Lung (tissue), 12 donors: ENCODE data around the gene GRIN3B. TPM values are rescaled to one million over a fixed set of nuclear protein-coding genes. Genes with fewer than 3 reads are reported as not detected.
A peak's percentile ranks its signal among the peaks of the same experiment; 100 is the strongest.

Source experiments
- ATAC-seq: fragments of 200-7000 bp; cut with Tn5 transposase; one replicate; pipeline ENCODE4 v1.9.1; 2020; ENCODE audit warnings: moderate number of reproducible peaks; ENCODE audit not compliant: insufficient read depth, low FRiP score
- DNase-seq, 3 donors: peaks; one replicate each; pipeline ENCODE4 v3.0.0-alpha.2; 2013 to 2017
- H3K27ac ChIP-seq, 2 donors: one replicate each; pipeline ENCODE4 v1.5.1; 2013; ENCODE audit warnings: mild to moderate bottlenecking in 2 of 2, moderate library complexity in 2 of 2, control low read depth in 1 of 2, inconsistent platforms in 1 of 2, low read depth in 1 of 2, low read length in 1 of 2
- H3K27me3 ChIP-seq, 3 donors: one replicate each; pipeline ENCODE4 v1.5.1; 2013; ENCODE audit warnings: low read length in 2 of 3; ENCODE audit not compliant: control insufficient read depth in 3 of 3, insufficient read depth in 3 of 3
- H3K36me3 ChIP-seq, 4 donors: one replicate each; pipeline ENCODE4 v1.5.1; 2013; ENCODE audit warnings: low read length in 4 of 4, mild to moderate bottlenecking in 1 of 4, moderate library complexity in 1 of 4; ENCODE audit not compliant: control insufficient read depth in 4 of 4, insufficient read depth in 4 of 4
- H3K4me1 ChIP-seq, 5 donors: one replicate each; pipeline ENCODE4 v1.5.1; 2013; ENCODE audit warnings: low read length in 5 of 5, mild to moderate bottlenecking in 2 of 5, moderate library complexity in 1 of 5; ENCODE audit not compliant: control insufficient read depth in 5 of 5, insufficient read depth in 5 of 5
- H3K4me3 ChIP-seq: one replicate; pipeline ENCODE4 v1.5.1; 2013; ENCODE audit warnings: mild to moderate bottlenecking, control low read depth, moderate library complexity
- H3K9ac ChIP-seq, 2 donors: one replicate each; pipeline ENCODE4 v1.5.1; 2013; ENCODE audit warnings: low read length in 2 of 2, control low read depth in 1 of 2; ENCODE audit not compliant: insufficient read depth in 1 of 2
- H3K9me3 ChIP-seq, 4 donors: one replicate each; pipeline ENCODE4 v1.5.1; 2013; ENCODE audit warnings: low read length in 3 of 4, mild to moderate bottlenecking in 1 of 4, moderate library complexity in 1 of 4; ENCODE audit not compliant: control insufficient read depth in 4 of 4, insufficient read depth in 3 of 4
- WGBS, 2 donors: extraction: QIAGEN DNeasy Blood & Tissue Kit; methylation state at CpG; one replicate each; pipeline ENCODE4 v1.1.7; 2013; 5-methylcytosine and 5-hydroxymethylcytosine counted together
- polyA plus RNA-seq, 2 donors: library from polyadenylated mRNA; stranded (reverse); fragments of 200-250 nt; gene quantifications; one replicate each; pipeline ENCODE4 v1.2.1, GENCODE V29; 2013
- total RNA-seq, 2 donors: library from RNA; depleted of rRNA in 1 of 2; stranded (reverse); fragments of >200 nt in 1 of 2; gene quantifications; one replicate each; pipeline ENCODE4 v1.2.1, GENCODE V29; 2014 to 2021
- TF ChIP-seq, protein P1 (sequence below): IDR thresholded peaks from 2 replicates; pipeline ENCODE4 v1.5.1; 2012; ENCODE audit warnings: mild to moderate bottlenecking; ENCODE audit errors: control extremely low read depth, extremely low read depth
- donor health status: control.
- donor health status: control.
- donor health status: Bipolar disorder and iron deficiency.
- donor health status: healthy.
- donor health status: DM: yes; HTN: yes; CAD: no.

Gene GRIN3B
- total and polyA plus RNA-seq, 4 donors = 1.3 to 11.6 (median 2.4) TPM

DNA sequence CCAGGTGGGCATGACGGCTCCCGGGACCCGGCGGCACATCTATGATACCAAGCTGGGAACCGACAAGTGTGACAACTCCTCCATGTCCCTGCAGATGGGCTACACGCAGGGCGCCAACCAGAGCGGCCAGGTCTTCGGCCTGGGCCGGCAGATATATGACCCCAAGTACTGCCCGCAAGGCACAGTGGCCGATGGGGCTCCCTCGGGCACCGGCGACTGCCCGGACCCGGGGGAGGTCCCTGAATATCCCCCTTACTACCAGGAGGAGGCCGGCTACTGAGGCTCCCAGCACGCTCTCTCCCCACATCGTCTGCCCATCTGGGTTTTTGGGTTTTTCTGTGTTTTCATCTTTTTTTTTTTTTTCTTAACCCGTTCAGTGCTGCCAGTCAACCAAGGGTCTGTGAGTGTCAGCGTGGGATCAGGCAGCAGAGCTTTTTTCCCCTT is 37.4 kb downstream of the GRIN3B start:
- ATAC-seq = no peak
- no peak for DNase-seq
- Histone ChIP-seq H3K27ac (peak overlapping the region in 1 of 2 donors; percentile 40), H3K9me3 (no peaks in the 10 kb centered on the region), H3K36me3 (peaks cover 3 to 21% (median 6%) of the 10 kb centered on the region in 4 donors), H3K4me1 (peaks cover 0 to 28% (median 3%) of the 10 kb centered on the region in 5 donors), H3K4me3 (no peak overlapping the region), H3K9ac (no peak overlapping the region), H3K27me3 (no peaks in the 10 kb centered on the region)
- TF ChIP-seq, protein P1, sequence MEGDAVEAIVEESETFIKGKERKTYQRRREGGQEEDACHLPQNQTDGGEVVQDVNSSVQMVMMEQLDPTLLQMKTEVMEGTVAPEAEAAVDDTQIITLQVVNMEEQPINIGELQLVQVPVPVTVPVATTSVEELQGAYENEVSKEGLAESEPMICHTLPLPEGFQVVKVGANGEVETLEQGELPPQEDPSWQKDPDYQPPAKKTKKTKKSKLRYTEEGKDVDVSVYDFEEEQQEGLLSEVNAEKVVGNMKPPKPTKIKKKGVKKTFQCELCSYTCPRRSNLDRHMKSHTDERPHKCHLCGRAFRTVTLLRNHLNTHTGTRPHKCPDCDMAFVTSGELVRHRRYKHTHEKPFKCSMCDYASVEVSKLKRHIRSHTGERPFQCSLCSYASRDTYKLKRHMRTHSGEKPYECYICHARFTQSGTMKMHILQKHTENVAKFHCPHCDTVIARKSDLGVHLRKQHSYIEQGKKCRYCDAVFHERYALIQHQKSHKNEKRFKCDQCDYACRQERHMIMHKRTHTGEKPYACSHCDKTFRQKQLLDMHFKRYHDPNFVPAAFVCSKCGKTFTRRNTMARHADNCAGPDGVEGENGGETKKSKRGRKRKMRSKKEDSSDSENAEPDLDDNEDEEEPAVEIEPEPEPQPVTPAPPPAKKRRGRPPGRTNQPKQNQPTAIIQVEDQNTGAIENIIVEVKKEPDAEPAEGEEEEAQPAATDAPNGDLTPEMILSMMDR = no peak
- 45 to 68% methylated on average over 22 of the region's 22 CpGs for WGBS, 2 donors

DNA sequence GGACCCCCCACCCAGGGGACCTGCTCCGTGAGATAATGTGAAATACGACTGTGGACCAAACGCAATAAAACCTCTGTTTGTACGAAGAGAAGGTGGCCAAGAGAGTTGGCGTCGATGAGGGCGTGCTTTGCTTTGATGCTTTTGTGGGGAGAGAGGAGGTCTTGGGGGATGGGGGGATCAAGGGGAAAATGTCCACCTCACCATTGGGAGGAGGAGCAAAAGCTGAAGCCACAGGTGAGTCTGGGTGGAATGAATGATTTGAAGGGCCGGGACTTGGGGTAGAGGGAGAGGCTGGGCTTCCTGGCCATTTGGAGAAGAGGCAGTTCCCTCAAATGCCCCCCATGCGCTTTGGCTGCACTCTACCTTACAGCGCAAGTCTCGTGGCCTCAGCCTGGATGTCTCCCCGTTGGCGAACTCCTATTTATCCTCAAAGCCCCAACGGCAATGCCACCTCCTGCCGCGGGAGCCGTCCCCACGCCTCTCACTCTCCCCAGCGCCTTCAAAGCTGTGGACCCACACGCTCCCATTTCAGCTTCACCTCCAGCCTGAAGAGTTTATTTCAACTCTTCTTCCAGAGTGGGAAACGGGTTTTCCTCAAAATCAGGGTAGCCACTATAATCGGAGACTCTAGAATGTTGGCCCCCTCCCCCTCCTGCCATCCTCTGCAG is 38.9 kb downstream of the GRIN3B start:
- no peaks in the 10 kb centered on the region for H3K9me3 ChIP-seq
- ATAC-seq = no peak
- H3K36me3 ChIP-seq = peaks cover 0 to 16% (median 3%) of the 10 kb centered on the region in 4 donors
- no peaks in the 10 kb centered on the region for H3K27me3 ChIP-seq
- H3K4me1 ChIP-seq = peaks cover 0 to 36% (median 3%) of the 10 kb centered on the region in 5 donors
- DNase-seq = no peak
- TF ChIP-seq, protein P1 = no peak
- H3K27ac ChIP-seq = peak overlapping the region in 1 of 2 donors; percentile 36
- WGBS, 2 donors = 66 to 72% methylated on average over 22 of the region's 22 CpGs
- no peak overlapping the region for H3K4me3 ChIP-seq
- H3K9ac ChIP-seq = no peak overlapping the region

DNA sequence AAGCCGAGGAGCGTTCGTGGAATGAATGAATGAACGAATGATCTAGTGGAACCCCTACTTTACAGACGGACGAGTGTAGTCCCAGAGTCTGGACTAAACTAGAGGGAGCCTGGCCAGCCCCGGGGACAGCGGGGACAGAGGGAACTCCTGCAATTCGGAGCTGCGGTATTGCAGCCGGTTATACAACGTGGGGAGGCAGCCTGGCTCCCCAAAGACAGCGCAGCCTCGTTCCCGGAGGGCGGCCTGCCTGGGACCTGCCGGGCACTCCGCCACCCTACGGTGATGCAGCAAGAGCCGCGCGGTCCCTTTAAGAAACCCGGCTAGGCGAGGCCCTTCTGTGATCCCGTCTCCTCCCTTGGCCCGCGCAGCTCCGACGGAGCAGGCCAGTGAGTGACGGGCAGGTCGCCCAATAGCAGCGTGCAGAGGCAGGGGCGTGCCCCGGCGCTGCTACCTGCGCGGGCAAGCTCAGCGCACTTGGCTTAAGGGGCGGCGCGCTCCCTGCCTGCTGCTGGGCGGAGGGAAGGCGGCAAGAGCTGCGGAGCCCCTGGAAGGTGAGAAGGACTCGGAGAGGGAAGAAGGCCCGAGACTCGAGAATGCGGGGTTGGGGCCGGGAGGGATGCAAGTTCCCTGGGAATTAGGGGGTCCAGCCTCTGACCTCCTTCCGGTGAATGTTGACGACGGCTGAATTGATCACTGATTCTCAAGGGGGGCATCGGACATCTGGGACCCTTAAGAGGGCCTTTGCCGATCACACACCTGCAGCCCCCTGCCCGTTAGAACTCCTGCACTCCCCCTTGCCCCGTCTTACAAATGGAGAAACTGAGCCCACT is 39.6 kb downstream of the GRIN3B start, which contains the start of gene ABCA7:
TSS of gene ABCA7 (plus strand) at position 462 of the 830 bp plus-strand sequence. CDS start 1,255 bp downstream, outside the sequence.
- no peaks in the 10 kb centered on the region for H3K27me3 ChIP-seq
- no peaks in the 10 kb centered on the region for H3K9me3 ChIP-seq
- ATAC-seq = peak; percentile 96
- TF ChIP-seq, protein P1 = no peak
- H3K4me1 ChIP-seq = peaks cover 0 to 36% (median 3%) of the 10 kb centered on the region in 5 donors
- H3K9ac ChIP-seq = no peak within 1 kb of the TSS
- peak within 1 kb of the TSS in 1 of 2 donors; percentile 36 for H3K27ac ChIP-seq
- peak; percentile 96 to 98 (median 96) for DNase-seq
- 2 to 3% methylated on average over 52 to 56 of the region's 56 CpGs for WGBS, 2 donors
- H3K36me3 ChIP-seq = peaks cover 0 to 16% (median 3%) of the 10 kb centered on the region in 4 donors
- peak within 1 kb of the TSS; percentile 17 for H3K4me3 ChIP-seq
